Measurements from ENCODE around the gene BET1.
A peak's percentile ranks its signal among the peaks of the same experiment; 100 is the strongest.
"Not testable (repeated sequence)": the region's sequence is repeated elsewhere in the genome, so short reads cannot be mapped to it uniquely, and the experiment has no call there.

The BET1 gene, protein sequence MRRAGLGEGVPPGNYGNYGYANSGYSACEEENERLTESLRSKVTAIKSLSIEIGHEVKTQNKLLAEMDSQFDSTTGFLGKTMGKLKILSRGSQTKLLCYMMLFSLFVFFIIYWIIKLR

DNA sequence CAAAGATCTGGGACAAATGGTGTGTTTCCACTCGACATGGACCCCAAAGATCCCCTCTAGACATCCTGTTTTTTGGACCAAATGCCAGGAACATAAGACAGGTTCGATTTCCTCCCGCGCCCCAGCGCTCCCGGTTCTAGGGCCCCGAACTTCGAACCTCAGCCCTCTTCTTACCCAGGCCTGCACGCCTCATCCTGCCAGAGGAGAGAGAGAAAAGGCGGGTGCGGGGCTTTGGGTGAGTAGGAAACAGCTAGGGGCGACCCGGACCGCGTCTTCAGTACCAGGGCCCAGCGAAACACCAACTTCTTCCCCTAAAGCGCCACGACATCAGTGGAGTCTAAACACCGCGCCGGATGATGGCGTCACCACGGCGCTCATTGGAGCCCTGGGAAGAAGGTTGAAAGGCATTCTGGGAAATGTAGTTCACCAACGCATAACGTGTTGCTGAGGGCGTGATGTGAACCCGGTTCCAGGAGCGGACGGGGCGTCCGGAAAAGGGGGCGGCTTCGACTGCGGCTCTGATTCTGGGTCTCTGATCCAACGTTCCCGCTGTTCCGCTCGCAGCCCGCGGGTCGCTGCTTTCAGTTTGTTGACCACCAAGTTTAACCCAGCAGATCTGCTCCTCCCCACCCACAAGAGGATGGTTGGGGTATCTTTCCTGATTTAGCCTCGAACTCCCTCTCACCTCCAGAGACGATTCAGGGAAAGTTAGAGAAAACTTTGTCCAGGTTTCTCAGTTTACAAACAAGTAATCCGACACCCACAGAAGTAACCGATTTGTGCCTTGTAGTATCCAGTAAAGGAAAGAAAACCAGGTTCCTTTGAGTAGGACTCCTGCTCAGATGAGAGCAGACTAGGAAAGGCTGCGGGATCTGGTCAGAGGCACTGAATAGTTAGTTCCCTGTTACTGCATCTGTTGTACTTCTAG lies at the start of gene BET1:
Gene BET1 (minus strand): TSS at position 332 of the 928 bp plus-strand sequence. CDS start 139 bp downstream, at position 193.
- peak; percentile 99 for DNase-seq

DNA sequence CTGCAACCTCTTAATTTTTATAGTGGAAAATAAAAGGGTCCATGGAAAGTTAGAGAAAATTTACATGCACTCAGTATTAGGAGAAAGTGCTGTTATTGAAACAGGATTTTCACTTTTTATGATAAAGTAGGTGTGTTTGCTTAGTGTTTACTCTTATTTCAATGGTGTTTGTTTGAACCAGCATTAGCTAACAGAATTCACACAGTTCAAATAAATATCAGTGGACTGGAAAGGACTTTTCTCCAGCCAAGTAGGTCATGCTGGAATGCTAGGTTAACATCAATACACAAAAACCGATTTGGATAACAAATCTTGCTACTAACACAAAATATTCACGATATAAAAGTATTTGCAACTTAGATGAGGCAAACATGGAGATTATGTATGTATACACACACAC lies 49.4 kb upstream of the BET1 start:
- no peak for DNase-seq

DNA sequence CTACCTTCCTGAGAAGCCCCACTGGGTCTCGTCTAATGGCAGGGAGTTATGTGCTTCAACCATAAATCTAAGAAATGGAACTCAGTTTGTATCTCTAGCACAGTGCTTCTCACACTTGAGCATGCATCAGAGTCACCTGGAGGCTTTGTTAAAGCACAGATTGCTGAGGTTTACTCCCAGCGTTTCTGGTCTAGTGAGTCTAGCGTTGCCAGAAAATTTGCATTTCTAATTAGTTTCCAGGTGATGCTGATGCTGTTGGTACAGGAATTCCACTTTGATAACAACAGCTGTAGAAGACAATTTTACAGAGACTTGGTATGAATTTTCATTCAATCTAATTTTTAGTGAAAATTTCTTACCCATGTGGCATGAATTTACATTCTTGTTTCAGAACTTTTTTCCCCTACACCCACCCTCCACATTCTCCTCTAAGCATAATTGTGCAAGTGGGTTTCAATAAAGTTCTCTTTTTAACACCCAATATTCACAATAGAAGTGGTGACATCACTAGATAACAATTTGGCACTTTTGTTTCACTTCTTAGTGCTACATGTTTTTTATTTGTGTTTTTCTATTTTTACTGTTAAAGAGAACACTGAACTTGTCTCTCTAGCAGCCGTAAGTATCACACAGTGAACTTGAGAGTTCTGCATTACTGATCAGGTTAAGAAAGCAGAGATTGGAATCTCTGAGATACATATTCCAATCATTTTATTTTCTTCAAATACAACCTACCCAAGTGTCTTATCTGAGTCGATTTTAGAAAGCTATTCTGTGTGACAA lies 48.4 kb upstream of the BET1 start:
- DNase-seq, result no peak

DNA sequence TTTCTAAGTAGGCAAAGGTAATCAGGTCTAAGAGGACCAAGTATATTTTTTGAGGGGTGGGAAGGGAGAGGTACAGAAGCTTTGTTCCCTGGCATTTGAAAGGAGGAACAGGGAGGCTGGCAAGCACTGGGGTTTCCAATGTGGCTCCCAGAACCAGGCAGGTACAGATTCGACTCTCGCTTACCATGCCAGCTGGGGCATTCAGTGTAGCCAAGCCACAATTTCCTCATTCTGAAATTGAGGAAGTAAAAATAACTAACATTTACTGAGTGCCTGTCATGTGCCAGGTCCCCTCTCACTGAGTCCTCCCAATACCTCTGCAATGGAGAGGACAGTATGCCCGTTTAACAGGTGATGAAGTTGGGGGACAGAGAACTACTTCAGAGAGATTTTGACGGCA lies 45.9 kb upstream of the BET1 start:
- DNase-seq, result no peak

DNA sequence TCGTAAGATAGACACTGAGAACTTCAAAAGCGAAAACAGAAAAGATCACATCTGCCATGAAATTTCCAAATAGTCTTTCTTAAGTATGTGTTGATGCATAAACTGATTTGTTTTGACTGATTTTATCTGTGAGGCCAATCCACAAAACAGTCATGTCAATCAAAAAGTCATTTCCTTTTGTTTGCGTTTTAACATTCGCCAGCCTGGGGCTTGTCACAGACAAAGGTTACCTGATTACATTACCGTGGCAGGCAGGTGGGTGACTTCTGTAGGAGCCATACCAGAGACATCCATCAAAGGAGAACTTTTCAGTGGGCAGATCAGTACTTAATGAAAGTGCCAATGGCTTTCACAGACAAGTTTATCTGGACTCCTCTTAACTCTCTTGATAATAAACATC lies 45.5 kb upstream of the BET1 start:
- no peak for DNase-seq

DNA sequence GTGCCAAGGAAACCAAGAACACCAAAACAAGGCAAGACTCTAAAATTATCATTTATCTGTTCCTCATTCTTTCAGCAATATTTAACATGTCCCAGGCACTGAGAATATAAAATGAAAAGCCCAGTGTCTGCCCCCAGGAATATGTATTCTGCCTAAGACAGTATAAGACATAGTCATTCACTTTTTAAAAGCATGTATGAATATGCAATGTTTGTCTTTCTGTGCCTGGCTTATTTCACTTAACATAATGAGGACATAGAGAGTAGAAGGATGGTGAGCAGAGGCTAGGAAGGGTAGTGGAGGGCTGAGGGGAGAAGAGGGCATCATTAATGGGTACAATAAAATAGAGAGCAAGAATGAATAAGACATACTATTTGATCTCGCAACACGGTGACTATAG lies 44.6 kb upstream of the BET1 start:
- DNase-seq, result no peak

DNA sequence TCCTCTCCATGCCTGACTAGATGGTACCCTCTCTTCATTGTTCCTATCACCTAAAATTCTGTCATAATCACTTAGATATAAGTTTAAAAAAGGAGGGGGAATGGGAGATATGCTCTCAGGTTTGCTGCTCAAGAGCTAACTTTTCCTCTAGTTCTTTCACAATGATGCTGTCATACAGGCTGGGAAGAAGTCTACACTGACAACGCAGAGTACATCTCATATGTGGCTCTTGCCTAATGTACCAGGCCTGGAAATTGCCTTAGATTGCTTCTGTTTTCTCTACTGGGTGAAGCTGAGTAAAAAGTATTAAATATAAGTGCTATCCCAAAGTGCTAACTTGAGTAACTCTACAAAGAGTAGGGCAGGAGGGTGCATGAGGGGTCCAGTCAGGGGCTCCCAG lies 43.8 kb upstream of the BET1 start:
- DNase-seq, result no peak

DNA sequence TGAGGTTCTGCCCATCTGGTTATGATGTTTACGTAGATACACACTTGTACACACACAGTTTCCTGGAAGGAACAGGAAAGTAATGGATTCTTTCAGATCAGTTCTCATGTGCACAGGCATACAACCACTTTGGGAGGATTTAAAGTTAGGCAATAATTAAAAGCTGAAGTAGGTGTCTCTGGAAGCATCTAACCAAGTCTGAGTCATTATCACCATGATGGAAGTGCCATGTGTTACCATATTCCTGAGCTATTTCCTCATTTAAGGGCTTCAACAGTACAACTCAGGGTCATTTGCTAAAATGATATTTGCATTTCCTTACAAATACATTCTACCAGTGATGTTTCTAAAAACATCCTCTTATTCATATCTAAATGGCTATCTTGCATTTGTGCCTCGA lies 41.4 kb upstream of the BET1 start:
- no peak for DNase-seq

DNA sequence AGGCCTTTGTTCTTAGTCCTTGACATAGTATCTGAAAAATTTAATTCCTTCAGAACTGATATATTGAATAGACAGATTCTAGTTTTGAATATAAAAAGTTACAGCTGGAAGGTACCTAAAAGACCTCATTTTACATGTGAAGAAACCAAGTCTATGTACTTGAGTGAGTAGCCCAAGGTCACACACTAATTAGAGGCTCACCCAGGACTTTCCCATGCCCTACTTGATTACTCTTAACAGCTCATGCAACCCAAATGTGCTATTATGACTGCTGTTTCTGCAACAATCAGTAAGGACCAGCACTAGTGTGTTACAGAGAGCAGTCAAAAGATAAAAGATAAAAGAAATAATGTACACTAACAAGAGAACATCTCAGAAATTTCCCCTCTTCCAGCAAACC lies 40.7 kb upstream of the BET1 start:
- no peak for DNase-seq

DNA sequence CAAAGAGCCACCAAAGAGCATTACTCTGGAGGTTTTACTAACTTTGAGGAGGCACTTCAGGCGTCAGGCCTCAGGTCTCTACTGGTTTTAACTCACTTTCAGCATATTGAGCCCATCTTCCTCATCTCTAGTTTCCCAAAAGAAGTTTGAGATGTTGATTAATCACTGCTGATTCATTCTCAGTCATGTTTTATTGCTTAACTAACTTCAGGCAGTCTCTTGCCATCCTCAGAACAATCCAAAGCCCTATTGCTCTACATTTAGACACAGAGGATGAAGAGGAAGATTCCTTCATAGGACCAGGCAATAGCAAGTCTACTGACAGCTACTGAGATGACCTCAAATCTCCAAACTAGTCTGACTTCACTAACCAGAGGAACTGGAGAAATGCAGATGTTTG lies 39.1 kb upstream of the BET1 start:
- DNase-seq, result no peak

DNA sequence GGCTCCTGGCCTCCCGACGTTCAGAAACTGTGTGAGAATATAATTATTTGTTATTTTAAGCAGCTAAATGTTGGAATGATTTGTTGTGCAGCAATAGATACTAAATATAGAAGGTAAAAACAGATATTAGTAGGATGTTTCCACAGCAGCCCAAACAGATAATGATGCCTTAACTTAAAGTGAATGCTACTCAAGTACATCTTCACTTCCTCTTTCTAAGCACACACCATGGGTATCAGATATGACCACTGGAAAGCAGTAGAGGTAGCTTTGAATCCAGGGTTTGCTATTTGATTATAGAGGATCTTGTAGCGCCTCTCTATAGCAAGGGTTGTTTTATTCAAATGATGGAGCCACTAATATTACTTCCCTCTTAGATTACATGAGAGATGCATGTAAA lies 38.2 kb upstream of the BET1 start:
- no peak for DNase-seq

DNA sequence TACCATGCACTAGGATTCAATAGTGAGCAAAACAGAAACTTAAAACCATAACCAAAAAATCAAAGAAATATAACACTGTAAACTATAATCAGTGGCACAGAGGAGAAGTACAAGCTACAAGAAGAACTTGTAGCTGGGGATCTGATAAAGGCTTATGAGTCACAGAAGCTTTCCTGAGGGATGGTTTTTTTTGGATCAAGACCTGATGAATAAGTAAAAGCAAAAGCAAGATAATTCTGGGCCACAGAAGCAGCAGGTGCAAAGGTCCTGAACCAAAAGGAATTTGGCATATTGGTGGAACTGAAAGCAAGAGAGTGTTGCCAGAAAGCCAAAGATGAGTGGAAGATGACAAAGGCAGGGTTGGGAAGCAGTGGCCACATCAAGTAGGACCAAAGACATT lies 37.4 kb upstream of the BET1 start:
- DNase-seq, result no peak

DNA sequence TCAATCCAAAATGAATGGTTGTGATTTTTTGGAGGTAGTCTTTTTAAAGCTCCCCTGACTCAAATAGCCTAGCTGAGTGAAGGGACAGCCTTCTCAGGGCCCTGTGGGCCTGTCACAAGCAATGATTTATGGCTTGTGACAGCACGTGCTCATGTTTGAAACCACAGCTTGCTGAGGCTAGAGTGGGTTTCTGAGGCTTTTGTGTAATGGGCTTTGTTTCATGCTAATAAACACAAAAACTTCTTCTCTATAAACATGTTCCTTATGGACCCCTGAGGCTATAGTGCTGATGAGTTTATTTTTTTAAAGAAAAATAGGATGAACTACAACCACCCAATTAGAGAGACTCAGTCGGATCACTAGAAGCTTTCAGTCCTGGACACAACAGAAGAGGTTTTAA lies 36.1 kb upstream of the BET1 start:
- peak; percentile 23 for DNase-seq

DNA sequence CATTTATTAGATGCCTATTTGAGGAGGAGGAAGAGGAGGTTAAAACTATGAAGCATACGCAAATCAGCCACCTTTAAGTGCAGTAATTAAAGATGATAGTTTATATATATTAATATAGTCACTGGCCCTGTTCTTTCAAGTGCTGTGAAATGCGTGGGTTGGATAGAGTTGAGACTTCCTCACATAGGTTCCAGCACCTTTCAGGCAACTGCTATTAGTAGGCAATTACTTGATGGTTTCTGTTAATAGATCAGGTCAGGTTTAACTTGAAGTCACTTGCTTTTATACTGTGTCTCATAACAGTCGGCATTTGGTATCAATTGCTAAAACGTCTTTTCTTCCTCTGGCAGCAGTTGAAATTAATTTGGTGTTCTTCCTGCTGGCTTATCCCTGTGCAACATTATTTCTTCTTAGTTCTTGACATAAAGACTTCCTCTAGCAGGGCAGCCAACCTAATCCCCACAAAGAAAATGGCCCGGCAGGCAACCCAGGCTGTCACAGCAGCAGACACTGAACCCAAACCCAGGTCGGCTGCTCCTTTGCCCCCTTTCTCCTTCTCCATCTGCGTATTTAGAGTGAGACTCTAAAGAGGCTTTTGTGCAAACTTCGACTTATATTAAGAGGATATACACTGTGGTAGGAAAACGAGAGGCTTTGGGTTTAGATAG lies 35.3 kb upstream of the BET1 start:
- DNase-seq, result no peak

DNA sequence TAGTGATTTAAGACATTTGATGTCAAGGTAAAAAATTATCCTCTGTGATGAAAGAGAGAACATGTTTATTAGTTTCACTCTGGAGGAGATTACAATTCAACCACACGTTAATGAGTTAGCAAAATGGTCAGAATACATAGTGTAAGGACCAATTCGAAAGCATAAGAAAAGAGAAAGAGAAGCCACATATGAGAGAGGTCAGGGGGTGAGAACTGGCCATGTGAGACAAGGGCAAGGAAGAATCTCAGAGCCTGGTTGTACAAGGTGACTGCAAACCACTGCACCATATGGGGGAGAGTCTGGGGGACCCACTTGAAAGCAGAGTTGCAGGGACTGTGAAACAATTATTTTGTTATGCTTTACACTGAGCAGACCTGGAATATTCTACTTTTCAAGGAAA lies 27.7 kb upstream of the BET1 start:
- no peak for DNase-seq

DNA sequence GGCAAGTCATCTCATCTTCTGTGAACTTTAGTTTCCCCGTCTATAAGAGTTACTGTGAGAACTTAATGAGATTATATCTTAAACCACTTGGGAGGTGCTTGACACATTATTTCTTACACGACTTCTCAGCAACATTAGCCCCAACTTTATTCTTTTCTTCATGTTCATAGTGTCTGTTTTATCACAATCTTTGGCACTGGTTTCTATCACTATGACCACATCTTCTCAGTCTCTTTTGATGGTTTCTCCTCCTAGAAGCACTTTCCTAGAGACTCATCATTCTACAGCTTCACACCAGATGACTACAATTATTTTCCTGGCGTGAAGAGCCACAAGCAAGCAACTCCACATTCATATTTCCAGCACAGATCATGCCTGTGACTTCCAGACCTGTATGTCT lies 26.5 kb upstream of the BET1 start:
- peak; percentile 45 for DNase-seq

DNA sequence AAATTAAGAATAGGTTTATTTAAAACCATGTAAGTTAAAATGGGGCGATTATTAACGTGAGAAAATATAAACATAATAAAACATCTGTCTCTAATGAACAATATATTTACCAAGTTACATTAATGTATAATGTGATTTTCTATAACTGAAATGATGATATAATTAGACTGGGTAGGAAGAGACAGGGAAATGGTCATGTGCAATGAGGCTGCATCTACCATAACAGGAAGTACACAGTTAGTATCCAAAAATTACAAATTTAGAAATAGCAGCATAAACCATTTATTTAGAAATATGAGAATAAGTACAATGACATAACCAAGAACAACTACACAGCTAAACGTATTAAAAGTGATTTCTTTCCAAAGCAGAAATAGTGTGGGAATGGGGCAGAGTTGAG lies 25.8 kb upstream of the BET1 start:
- DNase-seq, result no peak

DNA sequence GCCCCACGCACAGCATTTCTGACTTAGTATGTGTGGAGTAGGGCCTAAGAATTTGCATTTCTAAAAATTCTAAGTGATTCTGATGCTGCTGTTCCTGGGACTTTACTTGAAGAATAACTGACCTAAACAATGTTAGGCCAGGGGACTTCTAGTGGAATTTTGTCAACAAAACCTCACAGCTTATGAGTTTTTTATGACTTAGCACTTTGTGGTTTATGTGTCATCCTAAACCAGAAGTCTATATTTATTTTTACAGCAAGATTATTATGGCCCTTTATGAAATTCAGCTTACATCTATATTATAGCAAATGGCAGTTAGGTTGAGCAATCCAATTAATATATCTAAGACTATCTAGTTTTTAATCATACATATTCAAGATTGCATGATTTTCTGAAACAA lies 24.6 kb upstream of the BET1 start:
- DNase-seq, result no peak

DNA sequence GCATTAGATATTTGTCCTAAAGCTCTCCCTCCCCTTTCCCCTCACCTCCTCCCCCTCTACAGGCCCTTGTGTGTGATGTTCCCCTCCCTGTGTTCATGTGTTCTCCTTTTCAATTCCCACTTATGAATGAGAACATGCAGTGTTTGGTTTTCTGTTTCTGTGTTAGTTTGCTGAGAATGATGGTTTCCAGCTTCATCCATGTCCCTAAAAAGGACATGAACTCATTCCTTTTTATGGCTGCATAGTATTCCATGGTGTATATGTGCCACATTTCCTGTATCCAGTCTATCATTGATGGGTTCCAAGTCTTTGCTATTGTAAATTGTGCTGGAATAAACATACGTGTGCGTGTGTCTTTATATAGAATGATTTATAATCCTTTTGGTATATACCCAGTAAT lies 22.5 kb upstream of the BET1 start:
- DNase-seq, result not testable (repeated sequence)

DNA sequence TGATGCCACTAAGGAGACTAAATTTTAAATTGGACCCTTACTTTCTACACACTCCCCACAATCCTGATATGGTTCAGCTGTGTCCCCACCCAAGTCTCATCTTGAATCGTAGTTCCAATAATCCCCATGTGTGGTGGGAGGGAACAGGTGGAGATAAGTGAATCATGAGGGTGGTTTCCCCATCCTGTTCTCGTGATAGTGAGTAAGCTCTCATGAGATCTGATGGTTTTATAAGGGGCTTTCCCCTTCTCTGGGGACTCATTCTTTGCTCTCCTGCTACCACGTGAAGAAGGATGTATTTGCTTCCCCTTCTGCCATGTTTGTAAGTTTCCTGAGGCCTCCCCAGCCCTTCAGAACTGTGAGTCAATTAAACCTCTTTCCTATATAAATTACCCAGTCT lies 18.4 kb upstream of the BET1 start:
- no peak for DNase-seq

DNA sequence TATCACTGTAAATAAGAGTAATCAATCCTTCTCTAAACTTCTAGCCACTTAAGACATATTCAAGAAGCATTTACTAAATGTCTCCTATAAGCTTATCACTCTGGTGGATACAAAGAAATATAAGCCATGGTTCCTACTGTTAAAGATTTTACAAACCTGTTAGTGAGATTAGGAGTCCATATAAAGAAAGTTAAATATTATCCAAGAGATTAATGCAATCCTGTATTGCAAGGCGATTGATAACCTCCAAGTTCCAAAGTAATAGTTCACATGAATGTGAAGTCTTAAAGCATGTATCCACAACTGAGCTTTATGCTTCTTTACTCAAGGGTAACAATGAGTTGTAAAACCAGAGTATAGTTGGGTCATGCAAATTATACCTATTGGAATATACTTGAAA lies 12.6 kb upstream of the BET1 start:
- no peak for DNase-seq

DNA sequence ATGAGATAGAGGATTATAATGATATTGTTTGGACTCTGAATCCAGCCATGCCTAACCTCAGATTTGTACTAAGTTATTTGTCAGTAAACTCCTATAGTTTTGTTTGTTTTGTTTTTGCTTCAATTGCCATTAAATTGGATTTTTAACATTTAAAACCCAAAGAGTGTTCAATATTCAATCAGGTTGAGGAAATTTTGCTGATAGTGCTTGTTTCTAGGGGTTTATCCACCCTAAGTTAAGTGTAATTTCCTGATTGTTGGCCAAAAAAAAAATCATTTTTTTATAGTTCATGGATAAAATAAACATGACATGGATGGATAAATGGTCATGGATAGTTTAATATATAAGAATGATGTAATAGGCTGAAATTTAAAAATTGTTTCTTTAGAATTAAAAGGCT lies 11.4 kb upstream of the BET1 start:
- no peak for DNase-seq

DNA sequence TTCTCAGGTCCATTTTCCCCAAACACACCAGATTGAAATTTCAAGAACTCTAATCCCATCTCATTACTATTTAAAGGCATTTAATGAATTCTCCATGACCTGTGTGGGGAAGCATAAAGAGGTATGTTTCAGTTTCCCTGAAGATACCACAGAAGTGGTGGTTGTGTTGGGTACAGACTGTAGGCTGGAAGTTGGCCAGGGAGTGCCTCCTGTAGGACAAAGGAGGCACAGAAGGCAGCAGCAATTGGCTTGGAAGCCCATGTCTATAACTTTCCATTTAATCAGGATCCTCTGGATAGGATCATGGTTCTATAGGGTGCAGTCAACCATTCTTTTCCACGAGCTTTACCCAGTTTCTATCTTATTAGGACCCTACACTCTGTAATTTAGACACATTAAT lies 8.6 kb upstream of the BET1 start:
- peak; percentile 6 for DNase-seq

All from NCI-H82 (cell line).